ELF-1 (cell line): Measurements from ENCODE around the gene HOXA3.
A peak's percentile ranks its signal among the peaks of the same experiment; 100 is the strongest.

Experiments used
- DNase-seq: peaks from one replicate; pipeline ENCODE4 v3.0.0-alpha.2; 2016; ENCODE audit warnings: low read depth, low spot score

HOXA3 gene

GRCh38 chr7:27178366-27178765 lies 26.0 kb upstream of the HOXA3 start:
- no peak for DNase-seq

DNA sequence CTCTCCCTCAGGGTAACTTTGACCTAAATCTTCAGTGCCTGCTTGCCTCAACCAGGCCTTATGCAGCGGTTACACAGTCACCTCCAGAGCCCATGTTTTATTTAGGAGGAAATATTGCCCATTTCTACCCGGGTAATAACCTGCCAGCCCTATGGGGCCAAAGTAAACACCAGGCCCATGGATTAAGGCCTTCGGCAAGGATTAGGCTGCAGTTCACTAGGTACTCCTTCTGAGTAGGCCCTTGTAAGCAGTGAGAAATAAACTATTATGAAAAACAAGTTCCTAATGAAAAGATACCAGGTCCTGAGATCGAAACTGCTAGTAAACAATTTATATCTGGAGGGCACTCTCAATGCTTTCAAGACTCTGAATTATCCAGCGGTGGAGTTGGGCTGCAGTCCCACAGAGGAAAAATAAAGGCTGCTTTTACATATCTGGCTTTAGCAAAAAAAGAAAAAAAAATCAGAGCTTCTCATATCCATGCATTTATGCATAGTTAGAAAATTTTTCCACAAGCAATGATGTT lies 25.5 kb upstream of the HOXA3 start:
- DNase-seq: no peak

DNA sequence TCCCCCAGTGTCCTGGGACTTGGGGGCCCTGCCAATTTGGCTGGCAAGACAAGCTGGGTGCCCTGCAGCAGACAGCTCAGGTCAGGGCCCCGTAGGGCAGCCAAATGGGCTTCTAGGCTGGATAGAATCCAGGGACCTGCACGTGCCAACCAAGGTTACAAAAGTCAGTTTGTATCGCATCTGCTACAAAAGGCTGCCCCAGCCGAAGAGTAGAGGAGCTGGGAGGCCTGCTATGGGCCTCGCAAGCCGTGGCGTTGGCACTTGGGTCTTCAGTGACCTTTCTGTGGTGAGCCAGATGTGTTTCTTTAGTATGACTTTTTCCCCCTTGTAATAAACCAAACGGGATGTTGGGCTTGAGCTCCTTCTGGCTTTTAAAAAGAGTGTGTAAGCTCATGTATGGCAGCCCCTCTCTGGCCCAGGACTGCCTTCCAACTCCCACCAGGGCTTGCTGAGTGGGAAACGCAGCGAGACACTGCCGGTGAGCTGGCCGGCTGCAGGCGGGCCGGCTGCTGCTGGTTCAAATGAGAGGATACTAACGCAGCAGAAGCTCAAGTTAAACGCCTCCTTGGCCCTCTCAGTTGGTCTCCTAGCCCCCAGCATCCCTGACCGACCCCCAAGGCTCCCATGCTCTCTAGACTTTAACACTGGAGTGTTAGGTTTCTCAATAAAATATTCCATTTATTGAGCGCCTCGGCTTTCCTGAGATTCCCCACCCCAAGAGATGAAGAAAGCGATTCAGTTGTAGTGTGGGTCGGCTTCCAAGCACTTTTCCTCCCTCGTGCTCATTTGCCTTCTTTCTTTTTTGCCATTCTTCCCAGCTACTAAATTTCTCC lies 24.8 kb upstream of the HOXA3 start:
- no peak for DNase-seq

DNA sequence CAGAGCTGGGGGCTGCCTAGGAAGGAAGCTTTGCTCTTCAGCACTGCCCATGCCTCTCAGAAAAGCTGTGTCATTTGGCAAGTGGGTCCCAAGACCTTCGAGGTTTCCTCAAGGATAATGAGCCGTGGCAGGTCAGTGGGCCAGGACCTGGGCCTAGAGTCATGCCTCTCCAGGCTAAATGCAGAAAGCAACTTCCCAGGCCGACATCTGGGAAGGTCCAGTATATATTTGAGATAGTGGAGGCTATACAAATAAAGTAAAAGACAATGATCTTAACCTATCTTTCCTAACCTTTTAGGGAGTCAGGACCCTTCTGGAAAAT lies 24.1 kb upstream of the HOXA3 start:
- no peak for DNase-seq

DNA sequence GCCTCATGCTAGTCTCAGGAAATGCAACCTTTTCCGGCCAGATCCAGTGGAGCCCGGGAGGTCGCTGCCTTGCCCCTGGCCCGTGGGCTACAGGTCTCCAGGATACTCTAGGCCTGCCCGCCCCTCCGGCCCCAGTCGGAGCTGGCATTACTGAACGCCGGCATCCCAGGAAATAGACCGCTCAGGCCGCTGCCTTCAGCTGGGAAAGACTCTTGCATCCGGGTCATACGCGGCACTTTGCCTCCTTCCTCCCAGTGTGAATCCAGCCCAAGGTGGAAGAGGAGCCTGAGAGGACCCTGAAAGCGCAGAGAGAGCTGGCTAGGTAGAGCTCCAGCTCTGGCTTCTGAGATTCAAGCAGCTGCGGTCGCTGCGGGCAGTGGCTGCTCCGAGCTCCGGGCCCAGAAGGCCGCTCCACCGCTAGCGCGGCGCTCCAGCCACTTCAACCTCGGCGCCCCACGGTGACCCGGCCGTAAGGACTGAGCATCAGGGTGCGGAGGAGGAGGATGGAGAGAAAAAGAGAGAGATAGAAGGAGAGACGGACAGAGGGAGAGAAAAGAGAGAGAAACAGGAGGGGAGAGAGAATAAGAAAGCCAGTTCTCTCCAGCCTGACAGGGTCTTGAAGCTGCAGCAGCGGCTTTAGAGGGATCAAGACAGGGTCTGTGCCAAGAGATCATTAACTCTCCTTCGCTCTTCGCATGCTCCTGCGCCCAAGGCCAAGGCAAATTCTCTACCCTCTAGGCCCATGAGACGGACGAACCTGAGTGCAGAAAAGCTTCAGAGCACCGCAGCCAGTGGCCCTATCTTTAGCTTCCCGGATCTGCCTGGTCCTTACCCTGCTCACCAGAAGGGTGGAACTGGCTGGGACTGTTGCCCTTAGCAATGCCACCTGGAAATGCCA lies 23.5 kb upstream of the HOXA3 start:
- peak; percentile 66 for DNase-seq

DNA sequence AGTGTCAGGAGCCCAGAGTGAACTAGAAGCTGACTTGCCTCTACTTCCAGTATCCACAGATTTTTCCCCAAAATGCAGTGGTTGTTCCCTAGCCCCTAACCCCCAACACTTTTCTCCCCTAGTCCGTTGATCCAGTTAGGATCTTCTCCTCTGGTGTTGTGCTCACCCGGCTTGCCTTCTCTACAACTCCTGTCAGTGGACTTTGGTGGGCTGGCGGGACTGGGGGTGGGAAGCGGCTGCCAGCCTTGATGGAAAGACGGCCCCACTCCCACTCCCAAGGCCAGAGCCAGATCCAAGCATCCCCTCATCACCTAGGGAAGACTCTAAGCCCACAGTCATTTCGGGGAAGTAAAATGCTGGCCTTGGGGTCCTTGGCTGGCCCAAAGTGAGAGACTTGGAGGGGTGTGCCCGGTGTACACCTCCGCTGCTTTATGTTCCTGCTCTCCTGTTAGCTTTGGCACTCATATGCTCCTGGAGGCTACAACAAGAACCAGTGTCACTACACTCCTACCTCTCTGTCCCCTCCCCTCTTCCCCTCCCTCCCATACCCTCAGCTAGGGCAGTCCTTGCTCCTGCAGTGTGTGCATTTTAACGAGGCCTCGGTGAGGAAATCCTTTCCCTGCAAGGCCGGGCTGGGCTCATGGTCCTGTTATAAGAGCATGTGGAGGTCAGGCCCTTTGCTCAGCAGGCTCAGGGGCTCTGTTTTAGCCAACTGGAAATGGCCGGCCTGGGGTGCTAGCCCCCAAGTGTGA lies 22.7 kb upstream of the HOXA3 start:
- peak; percentile 27 for DNase-seq

DNA sequence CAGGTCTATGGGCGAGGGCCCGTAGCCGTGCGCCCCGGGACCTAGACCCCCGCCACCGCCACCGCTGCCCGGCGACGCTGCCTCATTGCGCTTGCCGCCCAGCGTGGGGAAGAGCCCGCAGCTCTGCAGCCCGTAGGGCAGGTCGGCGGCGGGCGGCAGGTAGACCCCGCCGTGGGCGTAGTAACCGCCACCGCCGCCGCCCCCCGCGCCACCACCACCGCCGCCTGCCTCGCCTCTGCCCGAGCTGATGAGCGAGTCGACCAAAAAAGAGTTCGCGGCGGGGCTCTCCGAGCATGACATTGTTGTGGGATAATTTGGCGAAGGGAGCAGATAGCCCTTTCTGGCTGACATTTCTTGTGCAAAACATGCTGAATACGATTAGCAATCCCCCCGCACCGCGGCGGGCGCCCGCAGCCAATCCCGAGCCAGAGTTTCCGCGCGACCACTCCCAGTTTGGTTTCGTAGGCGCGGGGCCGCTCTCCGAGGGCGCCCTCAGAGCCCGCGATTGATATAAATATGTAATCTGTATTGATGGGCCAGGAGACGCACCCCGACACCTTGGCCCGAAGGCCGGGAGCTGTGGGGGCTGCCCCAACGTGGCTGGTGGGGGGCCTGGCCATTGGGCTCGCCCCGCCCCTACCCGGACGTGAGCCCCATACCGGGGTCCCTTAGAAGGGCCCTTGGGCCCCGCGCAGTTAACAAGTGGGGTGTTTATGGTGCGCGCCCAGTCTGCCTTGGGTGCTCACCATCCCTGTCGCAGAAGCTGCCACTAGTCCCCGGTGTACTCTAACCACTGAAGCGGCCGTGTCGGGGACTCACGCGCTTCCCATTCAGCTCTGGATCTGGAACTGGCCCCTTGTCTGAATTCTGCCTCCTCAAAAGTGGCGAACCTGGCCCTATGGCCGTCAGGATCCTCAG lies 21.8 kb upstream of the HOXA3 start, which contains the start of gene HOXA10:
Gene HOXA10 (minus strand): TSS at position 365 of the 918 bp plus-strand sequence. CDS start 14 bp downstream, at position 351.
- peak; percentile 42 for DNase-seq

- peak; percentile 44 for DNase-seq
These were observed 21.1 kb upstream of the HOXA3 start for GRCh38 chr7:27173511-27173955.

GRCh38 chr7:27172823-27173510 lies 20.6 kb upstream of the HOXA3 start:
- peak; percentile 70 for DNase-seq

DNA sequence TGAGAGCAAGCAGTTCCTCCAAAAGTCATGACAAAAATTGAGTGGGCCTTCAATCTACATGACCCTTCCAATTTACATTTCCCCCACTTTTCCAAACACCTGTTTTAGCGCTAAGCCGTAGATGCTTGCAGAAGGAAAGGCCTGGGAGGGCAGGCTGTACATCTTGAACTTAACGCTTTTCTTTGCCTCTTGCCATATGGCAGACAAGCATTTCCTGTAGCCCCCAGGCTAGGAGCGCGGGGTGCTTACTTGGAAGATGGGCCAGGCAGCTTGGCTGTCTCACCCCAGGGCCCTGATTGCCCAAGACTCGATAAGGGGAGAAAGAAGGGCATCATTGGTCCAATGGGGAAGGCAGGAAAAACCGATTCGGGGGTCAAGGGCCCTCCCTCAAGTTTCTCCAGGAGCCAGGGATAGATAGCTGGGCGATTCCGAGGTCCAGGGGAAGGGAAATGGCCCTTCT lies 20.0 kb upstream of the HOXA3 start:
- no peak for DNase-seq

DNA sequence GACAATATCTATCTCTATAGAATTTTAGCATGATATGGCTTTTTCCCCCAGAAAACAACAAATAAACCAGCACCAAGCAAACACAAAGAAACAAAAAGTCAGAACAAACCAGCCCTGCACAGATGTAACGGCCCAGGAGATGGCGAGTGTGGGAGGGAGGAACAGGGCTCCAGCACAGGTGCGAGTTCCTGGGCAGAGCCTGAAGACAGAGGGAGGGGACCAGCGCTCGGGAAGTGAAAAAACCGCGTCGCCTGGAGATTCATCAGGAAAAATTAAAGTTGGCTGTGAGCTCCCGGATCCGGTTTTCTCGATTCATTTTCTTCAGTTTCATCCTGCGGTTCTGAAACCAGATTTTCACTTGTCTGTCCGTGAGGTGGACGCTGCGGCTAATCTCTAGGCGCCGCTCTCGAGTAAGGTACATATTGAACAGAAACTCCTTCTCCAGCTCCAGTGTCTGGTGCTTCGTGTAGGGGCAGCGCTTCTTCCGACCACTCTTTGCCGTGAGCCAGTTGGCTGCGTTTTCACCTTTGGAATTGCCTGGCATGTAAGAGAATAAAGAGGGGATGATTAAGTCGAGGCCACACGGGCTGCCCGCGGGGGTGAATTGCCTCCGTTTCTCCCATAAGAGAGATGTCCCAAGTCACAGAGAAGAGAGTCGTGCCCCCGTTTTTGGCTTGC lies 19.4 kb upstream of the HOXA3 start:
- DNase-seq: peak; percentile 70

DNA sequence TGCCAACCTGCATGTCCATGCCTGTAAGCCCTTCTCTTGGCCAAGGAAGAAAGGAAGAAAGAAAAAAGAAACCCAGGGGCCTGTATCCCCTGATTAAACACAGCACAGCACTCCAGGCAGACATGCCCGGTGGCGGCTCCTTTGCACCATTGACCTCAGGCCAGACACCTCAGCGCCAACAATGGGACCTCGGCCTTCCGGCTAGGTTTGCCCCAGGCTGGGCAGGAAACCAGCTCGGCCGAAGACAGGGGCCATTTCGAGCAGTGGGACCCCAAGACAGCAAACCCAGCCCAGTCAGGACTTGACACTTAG lies 18.9 kb upstream of the HOXA3 start:
- DNase-seq: peak; percentile 77

GRCh38 chr7:27170426-27171324 lies 18.3 kb upstream of the HOXA3 start:
- no peak for DNase-seq

GRCh38 chr7:27169658-27170425 lies 17.5 kb upstream of the HOXA3 start:
- peak; percentile 70 for DNase-seq

GRCh38 chr7:27168265-27168947 lies 16.0 kb upstream of the HOXA3 start:
- DNase-seq: peak; percentile 61

DNA sequence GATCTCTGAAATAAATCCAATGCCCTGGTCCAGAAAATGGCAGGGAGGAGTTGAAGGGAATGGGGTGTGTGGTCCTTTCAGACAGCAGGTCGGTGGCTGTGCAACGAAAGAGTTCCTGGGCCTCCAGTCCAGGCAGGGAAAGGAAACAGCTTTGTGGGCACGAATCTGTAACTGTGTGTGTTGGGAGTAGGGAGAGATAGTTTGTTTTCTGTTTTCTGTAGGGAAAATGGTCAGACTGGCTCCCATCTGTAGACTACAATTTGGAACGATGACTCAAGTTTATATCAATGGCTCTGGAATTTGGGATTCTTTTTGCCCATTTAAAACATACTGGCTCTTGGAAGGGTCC lies 15.5 kb upstream of the HOXA3 start:
- DNase-seq: no peak
